Measurements from ENCODE around the gene SLC37A1. TPM values are rescaled to one million over a fixed set of nuclear protein-coding genes. Genes with fewer than 3 reads are reported as not detected.

SLC37A1 gene
- total RNA-seq, 1 experiment from 2014 or later = 15.0 TPM

GRCh38 chr21:42521805-42522204 is 8.2 kb downstream of the SLC37A1 start:
- Histone ChIP-seq H3K4me3 (replicated peaks in 1 of 2; ENCODE audit: low read depth in 1 of 2, low read length in 2 of 2) (no peak overlapping the region), H3K27ac (ENCODE audit: low read depth, low read length) (no peak overlapping the region), H3K79me2 (ENCODE audit: insufficient read depth, low read length) (no peaks in the 10 kb centered on the region), H3K9me3 (ENCODE audit: control insufficient read depth in 1 of 2, insufficient read depth in 1 of 2, low read depth in 1 of 2, low read length in 2 of 2) (no peaks in the 10 kb centered on the region), H3K4me1 (ENCODE audit: control insufficient read depth in 1 of 2, insufficient read depth in 2 of 2, low read length in 2 of 2) (peaks cover 25 to 28% of the 10 kb centered on the region in 2 experiments), H3K27me3 (ENCODE audit: insufficient read depth, low read length) (no peaks in the 10 kb centered on the region), H3K4me2 (ENCODE audit: low read length) (no peak overlapping the region), H2AFZ (ENCODE audit: low read depth, low read length, poor library complexity, severe bottlenecking) (no peak overlapping the region), H4K20me1 (ENCODE audit: insufficient read depth) (no peaks in the 10 kb centered on the region), H3K9ac (ENCODE audit: low read length) (no peak overlapping the region), H3K9me2 (ENCODE audit: insufficient read depth) (no peaks in the 10 kb centered on the region), H3K36me3 (ENCODE audit: control insufficient read depth in 1 of 2, insufficient read depth in 2 of 2, low read length in 2 of 2) (peaks cover 0 to 7% of the 10 kb centered on the region in 2 experiments; a peak in 2 of 4 replicates)
- RAD21 ChIA-PET (ENCODE audit: low non-redundant PET in 1 of 2, low total read pairs in 2 of 2, uncharacterized antibody in 2 of 2, unreplicated experiment in 2 of 2) = no interaction called here
- intact Hi-C loops (cut with micrococcal nuclease) = no loop called here
- BruUV-seq (replicated peaks) = no TSS peak
- CTCF ChIA-PET = interaction anchor here (1.0 kb wide), 1 partner anchor 71 kb away, joined by 3 read pairs; no protein-coding TSS in a partner anchor
- TF ChIP-seq JUND (IDR thresholded peaks at IDR 0.05) (no peak), ZBTB33 (IDR thresholded peaks at IDR 0.05; ENCODE audit: extremely low read depth, insufficient replicate concordance, low read length) (no peak), POLR2AphosphoS5 (IDR thresholded peaks at IDR 0.05; ENCODE audit: low read depth, low read length) (no peak), ATF3 (IDR thresholded peaks at IDR 0.05) (no peak), ZNF274 (IDR thresholded peaks at IDR 0.05; ENCODE audit: low read depth, low read length) (no peak), CBX3 (IDR thresholded peaks at IDR 0.05; ENCODE audit: low read depth) (no peak), ELF1 (IDR thresholded peaks at IDR 0.05; ENCODE audit: borderline replicate concordance, low read depth) (no peak), CEBPB (IDR thresholded peaks at IDR 0.05; ENCODE audit: low read depth) (no peak), EZH2 (IDR thresholded peaks at IDR 0.05) (no peak), SIN3A (IDR thresholded peaks at IDR 0.05; ENCODE audit: low read depth) (no peak), EZH2phosphoT487 (IDR thresholded peaks at IDR 0.05; ENCODE audit: borderline replicate concordance) (no peak), POLR2A (IDR thresholded peaks at IDR 0.05; ENCODE audit: borderline replicate concordance, extremely low read depth, insufficient read depth, insufficient read length) (no peak), FOSL1 (IDR thresholded peaks at IDR 0.05; ENCODE audit: low read depth) (no peak), MAX (IDR thresholded peaks at IDR 0.05) (no peak), ZFX (IDR thresholded peaks at IDR 0.05) (no peak), SRF (IDR thresholded peaks at IDR 0.05; ENCODE audit: low read depth) (no peak), TCF7L2 (IDR thresholded peaks at IDR 0.05; ENCODE audit: borderline replicate concordance, extremely low read depth, insufficient read depth, insufficient read length) (no peak)
- POLR2A ChIA-PET = no interaction called here
- no peak for DNase-seq (ENCODE audit: low read depth, low spot score)
- no peak for ATAC-seq

Data from HCT116 (cell line).